Left lung (tissue), 10 donors: ENCODE measurements around the gene SLC2A1. TPM values are rescaled to one million over a fixed set of nuclear protein-coding genes. Genes with fewer than 3 reads are reported as not detected.

Source experiments
- ATAC-seq: fragments of 200-7000 bp; cut with Tn5 transposase; one replicate; pipeline ENCODE4 v1.9.1; 2020; ENCODE audit warnings: moderate library complexity
- DNase-seq, 4 donors: peaks; one replicate each; pipeline ENCODE4 v3.0.0-alpha.2; 2013 to 2020
- H3K27ac ChIP-seq, 2 donors: fragments of 200-600 bp; sonication (generic) in 1 of 2; one replicate each; pipeline versions ENCODE4 v1.5.0 to v1.8.0; 2020 to 2021
- H3K27me3 ChIP-seq, 2 donors: fragments of 200-600 bp; sonication (generic) in 1 of 2; one replicate each; pipeline versions ENCODE4 v1.5.0 to v1.8.0; 2020 to 2021
- H3K36me3 ChIP-seq, 2 donors: fragments of 200-600 bp; sonication (generic) in 1 of 2; one replicate each; pipeline versions ENCODE4 v1.5.0 to v1.8.0; 2020 to 2021
- H3K4me1 ChIP-seq, 2 donors: fragments of 200-600 bp; one replicate each; pipeline ENCODE4 v1.8.0; 2021
- H3K4me3 ChIP-seq, 2 donors: fragments of 200-600 bp; sonication (generic) in 1 of 2; one replicate each; pipeline versions ENCODE4 v1.5.0 to v1.8.0; 2020 to 2021; ENCODE audit warnings: mild to moderate bottlenecking in 1 of 2
- H3K9me3 ChIP-seq, 2 donors: fragments of 200-600 bp; sonication (generic) in 1 of 2; one replicate each; pipeline versions ENCODE4 v1.5.0 to v1.8.0; 2020 to 2021
- CTCF ChIP-seq, 2 donors: fragments of 200-600 bp; sonication (generic) in 1 of 2; IDR thresholded peaks; one replicate each; pipeline versions ENCODE4 v1.5.0 to v1.8.0; 2021; ENCODE audit warnings: antibody characterized with exemption in 2 of 2
- intact Hi-C, 2 donors: fragments of 100-400 bp; cut with DNase I; formaldehyde crosslinking; loops; one replicate each; pipeline versions ENCODE4 v1.11.2 to v1.14.2; 2022
- polyA plus RNA-seq, 6 donors: library from polyadenylated mRNA; unstranded; fragments of 120-200 nt; gene quantifications; one replicate each; pipeline ENCODE4 v1.2.1, GENCODE V29; 2013; ENCODE audit not compliant: insufficient read length in 6 of 6
- total RNA-seq, 2 donors: library from RNA; stranded (reverse); fragmentation: NEBNext Ultra II Directional; extraction: Animal tissue kit (Norgen Biotek cat#: 25700); gene quantifications; one replicate each; pipeline ENCODE4 v1.2.1, GENCODE V29; 2021
- donor health status: DM: no; HTN: yes; CAD: no.
- donor health status: DM: no; HTN: no; CAD: no.

Gene SLC2A1
- total and polyA plus RNA-seq, 8 donors: 10.5 to 109 (median 48.0) TPM

DNA sequence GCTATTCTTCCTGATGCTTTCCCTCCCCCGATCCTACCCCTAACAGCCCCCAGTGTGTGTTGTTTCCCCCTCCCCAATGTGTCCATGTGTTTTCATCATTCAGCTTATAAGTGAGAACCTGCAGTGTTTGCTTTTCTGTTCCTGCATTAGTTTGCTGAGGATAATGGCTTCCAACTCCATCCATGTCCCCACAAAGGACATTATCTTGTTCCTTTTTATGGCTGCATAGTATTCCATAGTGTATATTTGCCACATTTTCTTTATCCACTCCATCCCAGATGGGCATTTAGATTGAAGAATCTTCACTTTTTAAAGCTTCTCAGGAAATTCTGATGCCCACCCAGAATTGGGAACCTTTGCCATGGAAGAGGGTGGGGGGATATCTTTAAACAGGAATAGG lies 19.0 kb upstream of the SLC2A1 start:
- intact Hi-C loops: no loop called here
- TF ChIP-seq CTCF (IDR thresholded peaks at IDR 0.05): no peak
- ATAC-seq (no peak), DNase-seq (no peak)
- H3K36me3 ChIP-seq: no peaks in the 10 kb centered on the region
- no peaks in the 10 kb centered on the region for H3K9me3 ChIP-seq
- no peak overlapping the region for H3K4me3 ChIP-seq
- no peaks in the 10 kb centered on the region for H3K27me3 ChIP-seq
- no peaks in the 10 kb centered on the region for H3K4me1 ChIP-seq
- H3K27ac ChIP-seq: no peak overlapping the region

- no peak for ATAC-seq
- H3K27ac ChIP-seq: no peak overlapping the region
- no peaks in the 10 kb centered on the region for H3K36me3 ChIP-seq
- no peak for TF ChIP-seq CTCF (IDR thresholded peaks at IDR 0.05)
- no peaks in the 10 kb centered on the region for H3K27me3 ChIP-seq
- intact Hi-C loops: no loop called here
- H3K9me3 ChIP-seq: no peaks in the 10 kb centered on the region
- no peaks in the 10 kb centered on the region for H3K4me1 ChIP-seq
- no peak overlapping the region for H3K4me3 ChIP-seq
- no peak for DNase-seq
Measured at GRCh38 chr1:42975561-42976225, 17.0 kb upstream of the SLC2A1 start.

- no peak overlapping the region for H3K4me3 ChIP-seq
- H3K4me1 ChIP-seq: no peaks in the 10 kb centered on the region
- no peaks in the 10 kb centered on the region for H3K36me3 ChIP-seq
- no peak for DNase-seq
- intact Hi-C loops: no loop called here
- TF ChIP-seq CTCF (IDR thresholded peaks at IDR 0.05): no peak
- H3K27ac ChIP-seq: no peak overlapping the region
- no peaks in the 10 kb centered on the region for H3K9me3 ChIP-seq
- no peaks in the 10 kb centered on the region for H3K27me3 ChIP-seq
- no peak for ATAC-seq
Measured at GRCh38 chr1:42974767-42975437, 16.2 kb upstream of the SLC2A1 start.

- Histone ChIP-seq H3K4me1 (no peaks in the 10 kb centered on the region), H3K9me3 (no peaks in the 10 kb centered on the region), H3K27me3 (no peaks in the 10 kb centered on the region), H3K4me3 (no peak overlapping the region), H3K27ac (no peak overlapping the region), H3K36me3 (no peaks in the 10 kb centered on the region)
- intact Hi-C loops: no loop called here
- DNase-seq (no peak), ATAC-seq (no peak)
- no peak for TF ChIP-seq CTCF (IDR thresholded peaks at IDR 0.05)
Measured at GRCh38 chr1:42973799-42974198, 15.1 kb upstream of the SLC2A1 start.

GRCh38 chr1:42973286-42973685 lies 14.6 kb upstream of the SLC2A1 start:
- H3K4me1 ChIP-seq: no peaks in the 10 kb centered on the region
- H3K36me3 ChIP-seq: no peaks in the 10 kb centered on the region
- ATAC-seq: no peak
- TF ChIP-seq CTCF (IDR thresholded peaks at IDR 0.05): no peak
- no peak for DNase-seq
- no peaks in the 10 kb centered on the region for H3K9me3 ChIP-seq
- no peak overlapping the region for H3K4me3 ChIP-seq
- H3K27me3 ChIP-seq: no peaks in the 10 kb centered on the region
- intact Hi-C loops: no loop called here
- no peak overlapping the region for H3K27ac ChIP-seq
